Ammon's horn (tissue), 1 donor: ENCODE data around the gene HTRA1.

ENCODE experiments used
- DNase-seq: peaks from one replicate; pipeline ENCODE4 v3.0.0-alpha.2; 2016; ENCODE audit warnings: low spot score

HTRA1 gene

GRCh38 chr10:122554131-122555036 lies 93.0 kb downstream of the HTRA1 start:
- DNase-seq: no peak

DNA sequence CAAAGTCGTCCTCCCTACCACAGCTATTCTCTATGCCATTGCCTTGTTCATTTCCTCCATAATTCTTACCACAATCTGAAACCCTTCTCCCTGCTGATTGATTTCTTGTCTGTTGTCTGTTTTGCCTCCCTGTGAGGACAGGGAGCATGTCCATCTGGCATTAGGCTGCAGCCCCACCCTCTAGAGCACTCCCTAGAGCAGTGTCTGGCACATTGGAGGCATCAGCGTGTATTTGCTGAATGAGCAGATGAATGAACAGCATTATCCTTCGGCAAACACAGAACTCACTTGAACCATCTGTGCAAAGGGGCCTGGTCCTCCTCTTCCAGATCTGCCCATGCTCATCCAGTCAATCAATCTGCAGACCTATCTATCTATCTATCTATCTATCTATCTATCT lies 94.1 kb downstream of the HTRA1 start:
- DNase-seq: peak; percentile 35

DNA sequence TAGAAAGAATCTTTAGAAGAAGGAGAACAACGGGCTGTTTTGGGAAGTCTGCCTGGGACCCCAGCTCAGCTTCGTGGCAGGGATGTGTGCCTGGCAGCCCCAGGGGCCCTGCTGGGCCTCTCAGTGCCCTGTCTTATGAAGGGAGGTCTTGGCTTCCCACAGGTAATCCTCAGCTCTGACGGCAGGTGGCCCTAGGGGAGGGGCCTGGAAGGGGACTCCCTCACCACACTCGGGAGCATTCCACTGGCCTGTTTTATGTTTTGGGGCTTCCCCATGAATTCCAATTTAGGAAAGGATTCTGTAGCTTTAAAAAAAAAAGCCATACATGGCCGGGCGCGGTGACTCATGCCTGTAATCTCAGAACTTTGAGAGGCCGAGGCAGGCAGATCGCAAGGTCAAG lies 96.2 kb downstream of the HTRA1 start:
- no peak for DNase-seq

DNA sequence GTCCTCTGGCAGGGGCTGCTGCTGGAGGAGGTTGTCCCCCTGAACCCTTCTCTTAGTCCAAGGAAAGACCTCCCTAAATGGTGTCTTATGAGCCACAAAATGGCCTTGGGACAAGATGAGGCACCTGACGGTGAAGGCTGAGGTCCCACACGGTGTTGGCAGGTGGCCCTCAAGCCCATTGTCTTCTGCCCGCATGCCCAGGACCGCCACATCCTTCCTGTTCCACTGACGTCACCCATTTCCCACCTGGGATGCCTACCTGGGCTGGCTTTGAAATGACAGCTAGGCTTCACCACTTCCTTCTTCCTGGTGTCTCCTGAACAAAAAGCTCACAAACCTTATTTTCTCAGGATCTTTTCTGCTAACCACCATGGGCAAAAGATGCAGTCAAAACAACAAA lies 97.1 kb downstream of the HTRA1 start:
- no peak for DNase-seq

GRCh38 chr10:122559228-122559627 lies 97.9 kb downstream of the HTRA1 start:
- no peak for DNase-seq

GRCh38 chr10:122560279-122560804 lies 99.0 kb downstream of the HTRA1 start, which contains the start of gene DMBT1:
TSS of gene DMBT1 (plus strand) at chr10:122560754. CDS start at chr10:122560771, 17 bp downstream.
- no peak for DNase-seq

GRCh38 chr10:122561212-122561611 lies 99.9 kb downstream of the HTRA1 start:
- DNase-seq: no peak

DNA sequence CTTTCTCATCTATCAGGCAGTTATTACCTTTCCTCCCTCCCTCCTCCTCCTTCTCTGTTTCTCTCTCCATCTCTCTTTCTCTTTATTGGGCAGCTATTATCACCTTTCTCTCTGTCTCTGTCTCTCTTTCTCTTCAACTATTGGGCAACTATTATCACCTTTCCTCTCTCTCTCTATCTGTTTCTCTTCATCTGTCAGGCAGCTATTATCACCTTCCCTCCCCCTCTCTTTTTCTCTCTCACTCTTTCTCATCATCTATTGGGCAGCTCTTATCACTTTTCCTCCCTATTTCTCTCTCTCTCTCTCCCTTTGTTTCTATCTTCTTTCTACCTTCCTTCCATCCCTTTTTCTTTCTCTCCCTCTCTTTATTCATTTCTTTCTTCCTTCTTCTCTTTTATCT lies 100.4 kb downstream of the HTRA1 start:
- DNase-seq: no peak
